ENCODE results near the gene TSC22D3.

The TSC22D3 gene

DNA sequence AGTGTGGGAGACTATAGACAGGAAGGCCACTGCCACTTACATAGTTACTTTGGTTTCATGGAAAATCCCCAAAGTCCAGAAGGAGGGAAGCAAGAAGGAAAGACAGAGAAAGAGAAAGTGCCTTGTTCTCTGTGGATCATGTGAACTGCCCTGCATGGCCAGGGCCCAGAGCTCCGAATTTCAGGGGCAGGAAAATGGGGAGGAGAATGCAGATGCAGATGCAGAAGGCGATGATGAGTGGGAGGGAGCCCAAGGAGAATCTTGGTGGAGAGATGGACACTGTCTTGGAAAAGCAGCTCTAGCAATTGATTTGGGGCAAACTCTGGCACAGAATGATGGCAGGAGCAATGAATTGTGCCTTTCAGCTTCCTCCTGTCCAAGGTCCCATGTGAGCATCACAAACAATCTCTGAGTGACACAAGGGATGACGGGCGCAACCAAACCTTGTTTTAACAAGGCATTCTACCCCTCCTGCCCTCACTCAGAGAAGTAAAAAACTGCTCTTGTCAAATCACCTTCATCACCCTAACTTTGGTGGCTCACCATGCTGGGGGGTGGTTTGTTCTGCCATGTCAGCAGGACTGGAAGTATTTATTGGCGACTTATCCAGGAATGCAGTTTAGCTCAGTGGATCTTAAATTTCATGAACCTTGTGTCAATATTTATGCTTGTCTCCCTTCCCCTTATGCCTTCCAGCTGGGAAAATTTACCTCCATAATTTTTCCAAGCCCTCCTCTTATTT lies 53.5 kb downstream of the TSC22D3 start:
- Histone ChIP-seq H3K9me3 (ENCODE audit: insufficient read depth, low read length) (no peaks in the 10 kb centered on the region), H3K27ac (ENCODE audit: low read depth, low read length) (no peak overlapping the region), H2AFZ (ENCODE audit: low read depth, low read length, severe bottlenecking) (no peak overlapping the region), H3K79me2 (ENCODE audit: insufficient read depth, low read length) (no peaks in the 10 kb centered on the region), H3F3A (ENCODE audit: insufficient read depth) (0 out of 2 replicates have a peak, but pooled peaks cover 3% of the 10 kb centered on the region), H3K9me2 (replicated peaks; ENCODE audit: insufficient read depth, low read length) (no peaks in the 10 kb centered on the region), H4K20me1 (ENCODE audit: low read depth, low read length) (no peaks in the 10 kb centered on the region), H3K9ac (ENCODE audit: low read length) (no peak overlapping the region), H3K27me3 (ENCODE audit: low read length) (no peaks in the 10 kb centered on the region), H3K4me3 (ENCODE audit: insufficient read depth, low read length, poor library complexity, severe bottlenecking) (no peak overlapping the region), H3K4me2 (ENCODE audit: low read depth, low read length, poor library complexity, severe bottlenecking) (no peak overlapping the region), H3K36me3 (ENCODE audit: low read length) (no peaks in the 10 kb centered on the region)
- TF ChIP-seq, protein P1, sequence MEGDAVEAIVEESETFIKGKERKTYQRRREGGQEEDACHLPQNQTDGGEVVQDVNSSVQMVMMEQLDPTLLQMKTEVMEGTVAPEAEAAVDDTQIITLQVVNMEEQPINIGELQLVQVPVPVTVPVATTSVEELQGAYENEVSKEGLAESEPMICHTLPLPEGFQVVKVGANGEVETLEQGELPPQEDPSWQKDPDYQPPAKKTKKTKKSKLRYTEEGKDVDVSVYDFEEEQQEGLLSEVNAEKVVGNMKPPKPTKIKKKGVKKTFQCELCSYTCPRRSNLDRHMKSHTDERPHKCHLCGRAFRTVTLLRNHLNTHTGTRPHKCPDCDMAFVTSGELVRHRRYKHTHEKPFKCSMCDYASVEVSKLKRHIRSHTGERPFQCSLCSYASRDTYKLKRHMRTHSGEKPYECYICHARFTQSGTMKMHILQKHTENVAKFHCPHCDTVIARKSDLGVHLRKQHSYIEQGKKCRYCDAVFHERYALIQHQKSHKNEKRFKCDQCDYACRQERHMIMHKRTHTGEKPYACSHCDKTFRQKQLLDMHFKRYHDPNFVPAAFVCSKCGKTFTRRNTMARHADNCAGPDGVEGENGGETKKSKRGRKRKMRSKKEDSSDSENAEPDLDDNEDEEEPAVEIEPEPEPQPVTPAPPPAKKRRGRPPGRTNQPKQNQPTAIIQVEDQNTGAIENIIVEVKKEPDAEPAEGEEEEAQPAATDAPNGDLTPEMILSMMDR (IDR thresholded peaks at IDR 0.05; ENCODE audit: insufficient read depth, low read length, poor library complexity, severe bottlenecking): no peak
- no peak for TF ChIP-seq EZH2phosphoT487 (conservative IDR thresholded peaks at IDR 0.05; ENCODE audit: low read length)

DNA sequence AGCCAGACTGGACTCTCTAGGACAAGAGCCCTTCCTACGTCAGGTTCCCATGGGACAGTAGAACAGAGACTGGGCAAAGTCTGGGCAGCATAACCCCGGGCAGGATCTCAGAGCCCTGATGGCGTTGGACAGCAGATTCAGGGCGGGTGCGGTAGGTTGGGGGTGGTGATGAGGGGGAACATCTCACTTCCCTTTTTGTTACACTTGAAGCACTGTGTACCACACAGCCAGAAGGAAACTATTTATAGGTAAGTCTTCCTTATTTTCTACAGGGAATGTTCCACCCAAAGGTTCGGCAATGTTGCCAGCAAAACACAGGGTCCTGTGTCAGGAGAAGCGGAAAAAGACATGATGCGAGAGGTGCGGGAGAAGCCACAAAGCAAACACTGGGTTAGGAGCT lies 54.3 kb downstream of the TSC22D3 start:
- H3K27ac ChIP-seq (ENCODE audit: low read depth, low read length): no peak overlapping the region
- H3K36me3 ChIP-seq (ENCODE audit: low read length): no peaks in the 10 kb centered on the region
- H3K4me2 ChIP-seq (ENCODE audit: low read depth, low read length, poor library complexity, severe bottlenecking): no peak overlapping the region
- TF ChIP-seq, protein P1 (IDR thresholded peaks at IDR 0.05; ENCODE audit: insufficient read depth, low read length, poor library complexity, severe bottlenecking): no peak
- no peak for TF ChIP-seq EZH2phosphoT487 (conservative IDR thresholded peaks at IDR 0.05; ENCODE audit: low read length)
- no peaks in the 10 kb centered on the region for H3K27me3 ChIP-seq (ENCODE audit: low read length)
- H3K9me2 ChIP-seq (replicated peaks; ENCODE audit: insufficient read depth, low read length): no peaks in the 10 kb centered on the region
- H3K4me3 ChIP-seq (ENCODE audit: insufficient read depth, low read length, poor library complexity, severe bottlenecking): no peak overlapping the region
- H3K9me3 ChIP-seq (ENCODE audit: insufficient read depth, low read length): no peaks in the 10 kb centered on the region
- 0 out of 2 replicates have a peak, but pooled peaks cover 3% of the 10 kb centered on the region for H3F3A ChIP-seq (ENCODE audit: insufficient read depth)
- no peak overlapping the region for H2AFZ ChIP-seq (ENCODE audit: low read depth, low read length, severe bottlenecking)
- H3K79me2 ChIP-seq (ENCODE audit: insufficient read depth, low read length): no peaks in the 10 kb centered on the region
- no peaks in the 10 kb centered on the region for H4K20me1 ChIP-seq (ENCODE audit: low read depth, low read length)
- no peak overlapping the region for H3K9ac ChIP-seq (ENCODE audit: low read length)

DNA sequence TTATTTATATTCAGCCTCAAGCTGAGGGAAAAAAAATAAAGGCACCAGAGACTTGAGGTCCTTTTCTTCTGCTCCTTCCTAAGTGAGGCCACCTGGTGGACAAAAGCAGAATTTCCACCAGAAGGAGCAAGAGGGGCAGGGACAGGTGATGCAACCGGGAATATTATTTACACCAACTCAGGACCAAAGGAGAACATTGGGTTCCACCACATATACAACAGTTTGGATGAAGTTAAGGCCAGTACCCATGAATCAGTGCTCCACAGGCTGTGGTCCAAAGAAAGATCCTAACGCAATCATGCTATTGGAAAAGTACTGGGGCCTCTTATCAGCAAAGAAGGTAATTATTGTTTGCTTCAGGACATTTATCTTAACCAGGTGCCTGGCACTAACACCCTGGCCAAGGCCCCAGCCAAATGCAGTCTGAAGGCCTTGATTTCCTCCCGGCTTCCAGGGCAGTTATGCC lies 57.4 kb downstream of the TSC22D3 start:
- no peaks in the 10 kb centered on the region for H4K20me1 ChIP-seq (ENCODE audit: low read depth, low read length)
- H3F3A ChIP-seq (ENCODE audit: insufficient read depth): 0 out of 2 replicates have a peak, but pooled peaks cover 3% of the 10 kb centered on the region
- H3K27ac ChIP-seq (ENCODE audit: low read depth, low read length): peak overlapping the region; percentile 70; the same call in 1 of the 2 replicates
- H3K9me2 ChIP-seq (replicated peaks; ENCODE audit: insufficient read depth, low read length): no peaks in the 10 kb centered on the region
- no peak overlapping the region for H2AFZ ChIP-seq (ENCODE audit: low read depth, low read length, severe bottlenecking)
- no peaks in the 10 kb centered on the region for H3K36me3 ChIP-seq (ENCODE audit: low read length)
- H3K9me3 ChIP-seq (ENCODE audit: insufficient read depth, low read length): no peaks in the 10 kb centered on the region
- H3K4me3 ChIP-seq (ENCODE audit: insufficient read depth, low read length, poor library complexity, severe bottlenecking): no peak overlapping the region
- H3K9ac ChIP-seq (ENCODE audit: low read length): peak overlapping the region; percentile 11; the same call in 1 of the 2 replicates
- H3K4me2 ChIP-seq (ENCODE audit: low read depth, low read length, poor library complexity, severe bottlenecking): peak overlapping the region; percentile 16
- TF ChIP-seq EZH2phosphoT487 (conservative IDR thresholded peaks at IDR 0.05; ENCODE audit: low read length): no peak
- TF ChIP-seq, protein P1 (IDR thresholded peaks at IDR 0.05; ENCODE audit: insufficient read depth, low read length, poor library complexity, severe bottlenecking): peak; percentile 36
- H3K27me3 ChIP-seq (ENCODE audit: low read length): no peaks in the 10 kb centered on the region
- H3K79me2 ChIP-seq (ENCODE audit: insufficient read depth, low read length): 0 out of 2 replicates have a peak, but pooled peaks cover 3% of the 10 kb centered on the region

All from SU-DHL-6 (cell line).